Stimulated activated naive CD4-positive, alpha-beta T cell (primary cell): ENCODE measurements around the gene WFDC1.

ENCODE experiments used
- DNase-seq, 6 experiments: peaks; one replicate each; lab custom pipeline; 2025; lab: John Stamatoyannopoulos, UW

WFDC1 gene

GRCh38 chr16:84272740-84273320, 21.8 kb upstream of the WFDC1 start:
- DNase-seq, result no peak

- DNase-seq, result no peak
Measured at GRCh38 chr16:84274515-84274914, 20.2 kb upstream of the WFDC1 start.

- no peak for DNase-seq
Measured at GRCh38 chr16:84275585-84276151, 19.0 kb upstream of the WFDC1 start.

GRCh38 chr16:84277244-84277823, 17.3 kb upstream of the WFDC1 start:
- DNase-seq, result peak; percentile 4 to 71 (median 54)

- no peak for DNase-seq
Measured at GRCh38 chr16:84278333-84278732, 16.3 kb upstream of the WFDC1 start.

- DNase-seq, result no peak
Measured at GRCh38 chr16:84278968-84279367, 15.7 kb upstream of the WFDC1 start.

GRCh38 chr16:84279881-84280280, 14.8 kb upstream of the WFDC1 start:
- DNase-seq, result no peak

- no peak for DNase-seq
Measured at GRCh38 chr16:84281074-84281473, 13.6 kb upstream of the WFDC1 start.

GRCh38 chr16:84282533-84282932, 12.1 kb upstream of the WFDC1 start:
- DNase-seq, result no peak

GRCh38 chr16:84283314-84284153, 11.1 kb upstream of the WFDC1 start:
- DNase-seq, result no peak

- no peak for DNase-seq
Measured at GRCh38 chr16:84284154-84284722, 10.4 kb upstream of the WFDC1 start.

GRCh38 chr16:84286578-84287240, 8.0 kb upstream of the WFDC1 start:
- no peak for DNase-seq

- no peak for DNase-seq
Measured at GRCh38 chr16:84288902-84289301, 5.8 kb upstream of the WFDC1 start.

- DNase-seq, result no peak
Measured at GRCh38 chr16:84291226-84291625, 3.5 kb upstream of the WFDC1 start.

GRCh38 chr16:84292011-84292410, 2.7 kb upstream of the WFDC1 start:
- no peak for DNase-seq

- no peak for DNase-seq
Measured at GRCh38 chr16:84293406-84293805, 1.3 kb upstream of the WFDC1 start.

GRCh38 chr16:84294117-84294516, 561 bp upstream of the WFDC1 start:
- no peak for DNase-seq

GRCh38 chr16:84295203-84295860, 654 bp downstream of the WFDC1 start:
- no peak for DNase-seq

- DNase-seq, result no peak
Measured at GRCh38 chr16:84298376-84298899, 3.8 kb downstream of the WFDC1 start.

- no peak for DNase-seq
Measured at GRCh38 chr16:84299734-84300440, 5.2 kb downstream of the WFDC1 start.
